Eye (tissue), 1 donor: Measurements from ENCODE around the gene DUSP6.
"Not testable (repeated sequence)": the region's sequence is repeated elsewhere in the genome, so short reads cannot be mapped to it uniquely, and the experiment has no call there.

Source experiments
- DNase-seq: peaks from one replicate; pipeline ENCODE4 v3.0.0-alpha.2; 2015

Gene DUSP6

DNA sequence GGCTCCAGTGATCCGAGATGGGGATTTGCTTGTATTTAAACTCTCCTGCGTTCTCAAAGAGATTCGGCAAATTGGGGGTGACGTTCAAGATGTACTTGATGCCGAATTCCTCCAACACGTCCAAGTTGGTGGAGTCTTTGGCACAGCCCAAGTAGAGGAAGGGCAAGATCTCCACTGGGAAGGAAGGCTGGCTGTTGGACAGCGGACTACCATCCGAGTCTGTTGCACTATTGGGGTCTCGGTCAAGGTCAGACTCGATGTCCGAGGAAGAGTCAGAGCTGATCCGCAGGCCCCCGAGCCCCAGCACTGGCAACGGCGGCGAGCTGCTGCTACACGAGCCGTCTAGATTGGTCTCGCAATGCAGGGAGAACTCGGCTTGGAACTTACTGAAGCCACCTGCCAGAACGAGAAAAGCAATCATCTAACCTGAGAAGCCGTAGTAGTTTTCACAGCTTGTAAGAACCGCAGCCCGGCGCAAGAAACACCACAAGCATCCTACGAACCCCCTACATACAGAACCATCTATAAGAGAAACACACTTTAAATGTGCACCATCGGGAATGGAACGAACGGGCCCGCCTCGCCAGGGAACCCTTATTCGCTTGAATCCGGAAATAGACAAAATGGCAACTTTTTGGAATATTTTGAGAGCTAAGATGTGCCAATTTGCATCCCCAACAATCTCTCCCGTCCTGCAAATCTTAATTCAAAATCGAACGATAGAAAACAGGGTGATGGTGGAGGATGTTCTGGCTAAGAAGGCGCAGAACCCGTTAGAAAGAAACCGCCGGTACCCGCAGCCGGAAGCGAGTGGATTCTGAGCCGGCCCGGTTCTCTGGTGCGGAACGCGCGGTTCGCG, 1.4 kb downstream of the DUSP6 start:
- peak; percentile 64 for DNase-seq

DNA sequence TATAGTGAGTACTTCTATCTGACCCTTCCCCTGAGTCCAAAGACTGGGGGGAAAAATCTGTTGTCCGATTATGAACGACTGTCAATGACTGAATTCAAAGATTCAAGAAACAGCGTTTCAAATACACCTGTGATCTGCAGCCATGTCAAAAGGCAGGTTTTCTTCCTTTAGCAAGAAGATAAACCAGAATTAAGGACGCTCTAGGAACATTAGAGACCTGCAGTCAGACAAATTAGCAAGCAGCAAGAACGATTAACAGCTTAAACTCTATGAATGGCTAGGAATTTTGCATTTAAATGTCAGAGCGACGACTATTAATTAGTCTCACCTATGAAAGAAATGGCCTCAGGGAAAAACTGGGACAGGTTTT, 2.1 kb downstream of the DUSP6 start:
- DNase-seq: peak; percentile 61

DNA sequence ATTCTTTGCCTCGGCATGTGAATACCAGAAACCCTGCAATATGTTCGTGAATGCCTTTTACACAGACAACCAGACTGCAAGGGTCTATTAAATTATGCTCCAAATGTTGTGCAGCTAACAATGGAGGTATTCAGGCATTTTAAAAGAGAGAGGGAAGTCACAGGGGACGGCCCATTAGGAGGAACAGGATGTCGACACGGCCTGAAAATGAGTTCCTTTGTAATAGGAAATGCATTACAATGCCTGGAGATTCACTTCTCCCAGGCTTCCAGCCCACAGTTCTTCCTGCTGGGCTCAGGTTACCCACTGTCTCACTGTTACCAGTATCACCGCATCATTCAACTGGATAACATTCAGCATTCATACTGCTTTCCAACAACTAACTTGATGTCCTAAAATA, 2.5 kb downstream of the DUSP6 start:
- peak; percentile 73 for DNase-seq

DNA sequence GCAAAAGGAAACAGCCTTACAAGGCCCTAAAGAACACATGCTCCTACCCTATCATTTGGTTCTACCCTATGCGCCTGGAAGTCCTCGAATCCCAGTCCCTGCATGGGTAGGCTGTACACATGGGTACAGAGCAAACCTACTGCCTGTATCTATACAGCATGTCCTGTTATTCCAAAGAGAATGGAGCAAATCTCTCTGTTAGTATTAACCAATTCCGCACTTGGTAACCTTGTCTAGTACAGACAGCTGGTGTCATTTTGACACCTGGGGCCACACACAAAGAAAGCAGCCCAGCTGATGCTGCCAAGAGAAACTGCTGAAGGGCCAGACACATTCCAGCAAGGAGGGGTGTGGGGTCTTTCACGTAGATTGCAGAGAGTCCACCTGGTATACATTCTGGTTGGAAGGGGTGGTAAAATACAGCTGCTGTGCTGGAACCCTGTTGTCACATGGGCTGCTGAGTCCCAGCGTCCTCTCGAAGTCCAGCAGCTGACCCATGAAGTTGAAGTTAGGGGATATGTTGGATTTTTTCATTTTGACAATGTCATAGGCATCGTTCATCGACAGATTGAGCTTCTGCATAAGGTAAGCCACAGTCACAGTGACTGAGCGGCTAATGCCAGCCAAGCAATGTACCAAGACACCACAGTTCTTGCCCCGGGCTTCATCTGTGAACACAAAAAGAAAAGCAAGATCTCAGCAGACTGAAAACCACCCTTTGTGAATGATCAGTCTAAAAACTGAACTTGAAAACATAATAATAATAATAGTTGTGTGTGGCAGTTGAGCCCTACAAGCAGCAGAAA, 3.2 kb downstream of the DUSP6 start:
- DNase-seq: no peak

DNA sequence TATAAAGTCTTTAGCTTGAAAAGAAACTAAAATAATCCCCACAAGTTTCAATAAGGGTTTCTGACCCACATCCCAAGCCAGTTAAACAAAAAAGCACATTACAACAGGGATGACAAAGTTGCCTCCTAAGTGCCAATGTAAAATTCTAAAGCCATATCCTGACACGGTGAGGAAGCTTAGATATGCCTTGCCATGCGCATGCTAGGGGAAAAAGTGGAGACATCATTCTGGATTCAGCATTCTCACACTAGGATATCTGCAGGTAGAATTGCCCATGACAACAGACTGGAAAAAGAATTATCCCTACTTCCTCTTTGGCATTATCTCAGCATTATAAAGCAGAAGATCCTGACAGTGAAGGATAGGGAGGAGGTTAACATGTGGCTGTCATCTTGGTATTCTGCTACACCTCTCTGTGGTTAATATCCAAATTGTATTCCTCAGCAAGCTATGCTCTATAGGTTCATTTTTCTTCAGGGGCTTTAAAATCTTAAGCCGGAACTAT, 4.9 kb downstream of the DUSP6 start:
- DNase-seq: no peak

DNA sequence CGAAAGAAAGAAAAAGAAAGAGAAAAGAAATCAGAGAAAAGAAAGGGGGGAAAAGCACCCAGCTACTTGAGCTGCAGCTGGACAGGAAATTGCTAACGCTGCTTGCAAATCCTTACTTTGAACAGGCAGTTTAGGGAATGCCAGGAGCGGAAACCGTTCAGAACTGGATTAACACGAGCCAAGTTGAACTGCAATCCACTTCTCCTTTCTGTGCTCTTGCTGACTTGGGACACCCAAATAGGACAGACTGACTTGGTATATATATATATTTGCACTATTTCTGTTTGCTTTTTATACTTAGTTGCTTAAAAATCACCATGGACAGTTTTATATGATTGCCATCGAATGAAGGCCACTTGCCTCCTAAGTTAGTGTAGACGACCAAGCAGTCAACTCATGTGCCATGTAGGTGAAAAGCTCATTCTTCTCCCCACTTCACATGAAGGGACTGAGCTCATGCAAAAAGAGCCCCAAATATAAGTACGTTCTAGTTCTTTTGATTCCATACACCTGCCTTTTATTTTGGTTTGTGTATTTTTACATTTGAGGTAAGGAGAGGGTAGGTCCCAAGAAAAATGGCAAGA, 5.5 kb downstream of the DUSP6 start:
- no peak for DNase-seq

DNA sequence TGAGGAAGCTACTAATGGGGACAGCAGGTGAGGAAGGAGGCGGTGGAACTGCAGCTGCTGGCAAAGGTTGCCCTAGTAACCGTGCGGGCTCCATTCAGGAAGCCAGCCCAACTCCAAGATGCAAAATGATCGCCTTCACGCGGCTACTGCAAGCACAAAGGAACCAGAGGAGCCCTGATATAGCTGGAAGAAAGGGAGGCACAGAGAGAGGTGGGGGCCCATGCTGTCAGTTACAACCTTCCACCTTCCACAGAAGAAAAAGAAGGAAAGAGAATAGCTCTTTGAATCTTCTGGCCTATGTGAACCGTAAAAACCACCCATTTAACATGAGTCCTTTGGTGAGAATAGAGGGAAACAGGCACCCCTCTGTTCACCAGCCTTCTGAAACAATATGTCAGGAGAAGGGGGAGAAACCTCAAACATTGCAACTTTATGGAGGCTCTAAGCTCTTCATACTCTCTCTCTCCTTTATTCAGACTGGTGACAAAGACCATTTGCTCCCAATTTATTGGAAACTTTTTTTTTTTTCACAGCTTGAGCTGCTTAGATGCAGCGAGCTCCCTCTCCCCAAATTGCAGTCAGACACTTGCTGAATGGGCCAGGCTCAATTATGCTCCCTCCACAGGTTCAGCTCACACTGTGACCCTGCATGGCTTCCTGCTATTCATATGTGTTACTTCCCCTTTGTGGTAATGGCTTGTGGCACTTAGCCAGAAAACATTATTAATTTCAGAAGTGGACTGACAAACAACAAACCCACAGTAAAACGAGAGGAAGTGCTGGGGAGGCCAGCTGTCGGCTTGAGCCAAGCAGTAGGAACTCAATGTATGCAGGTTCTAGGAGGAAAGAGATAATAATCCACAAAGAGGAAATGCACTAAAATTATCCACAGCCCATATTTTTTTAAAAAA, 6.2 kb downstream of the DUSP6 start:
- DNase-seq: peak; percentile 86

DNA sequence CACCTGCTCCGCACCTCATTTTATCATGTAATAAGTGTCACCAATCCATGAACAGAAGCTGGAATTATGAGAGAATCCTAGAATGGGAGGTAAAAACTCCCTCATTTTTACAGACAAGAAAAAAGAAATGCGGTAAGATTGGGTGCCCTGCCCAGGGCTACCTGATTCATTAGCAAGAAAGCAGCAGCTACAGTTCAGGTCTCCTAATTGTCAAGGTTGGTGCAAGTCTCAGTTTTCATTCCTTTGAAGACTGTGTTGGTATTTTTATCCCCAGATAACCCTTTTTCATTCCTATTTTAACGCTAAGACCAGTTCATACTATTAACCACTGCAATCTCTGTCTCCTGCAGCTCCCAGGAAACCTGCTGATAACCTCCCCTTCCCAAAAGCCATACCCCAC, 6.9 kb downstream of the DUSP6 start:
- DNase-seq: no peak

DNA sequence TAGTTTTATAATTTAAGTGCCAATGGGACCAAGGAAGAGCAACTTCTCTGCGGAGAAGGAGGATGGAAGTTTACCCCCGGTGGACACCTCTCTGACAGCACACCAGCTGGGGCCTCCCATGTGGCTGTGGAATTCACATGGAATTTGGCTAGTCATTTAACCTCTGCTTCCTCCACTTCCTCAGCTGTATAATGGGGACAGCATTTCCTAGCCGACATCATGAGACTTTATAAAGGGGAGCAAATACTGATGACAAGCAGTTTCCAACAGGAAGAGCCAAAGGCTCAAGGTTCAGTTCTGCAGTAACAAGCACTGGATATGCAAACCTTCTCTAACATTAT, 7.5 kb downstream of the DUSP6 start:
- no peak for DNase-seq

DNA sequence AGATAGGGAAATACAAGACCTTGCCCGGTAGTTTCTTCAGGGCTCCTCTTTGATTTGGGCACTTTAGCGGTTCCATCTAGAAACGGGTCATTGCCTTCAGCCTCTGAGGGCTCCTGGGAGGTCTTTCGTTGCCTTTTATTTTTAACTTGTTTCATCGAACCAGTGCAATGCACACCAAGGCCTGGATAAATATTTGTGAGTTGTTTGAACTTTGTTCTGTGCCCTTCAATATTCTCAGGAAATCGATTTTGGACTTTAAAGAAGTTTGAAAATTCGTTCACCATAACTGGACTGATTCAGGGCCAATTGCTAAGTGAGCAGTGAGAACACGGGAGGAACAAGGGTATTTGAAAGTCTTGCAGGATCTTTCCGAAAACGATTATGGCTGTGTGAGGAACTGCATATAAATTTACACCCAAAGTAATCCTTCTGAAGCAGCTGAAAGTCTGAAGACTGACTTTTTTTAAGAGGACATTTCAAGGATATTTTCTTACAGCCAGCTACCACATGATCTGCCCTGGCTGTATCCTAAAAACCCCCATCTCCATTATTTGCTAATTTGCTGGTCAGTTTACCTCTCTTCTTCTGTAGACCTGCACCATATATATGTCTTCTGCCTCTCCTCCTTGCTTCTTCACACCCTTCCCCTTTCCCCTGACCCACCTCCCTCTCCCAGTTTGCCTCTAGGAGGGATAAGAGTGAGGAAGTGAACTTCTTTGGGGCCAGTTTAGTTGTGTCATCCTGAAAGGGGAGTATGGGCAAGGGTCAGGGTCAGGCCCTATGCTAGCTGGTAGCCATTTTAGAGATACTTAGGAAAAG, 8.0 kb downstream of the DUSP6 start:
- DNase-seq: no peak

DNA sequence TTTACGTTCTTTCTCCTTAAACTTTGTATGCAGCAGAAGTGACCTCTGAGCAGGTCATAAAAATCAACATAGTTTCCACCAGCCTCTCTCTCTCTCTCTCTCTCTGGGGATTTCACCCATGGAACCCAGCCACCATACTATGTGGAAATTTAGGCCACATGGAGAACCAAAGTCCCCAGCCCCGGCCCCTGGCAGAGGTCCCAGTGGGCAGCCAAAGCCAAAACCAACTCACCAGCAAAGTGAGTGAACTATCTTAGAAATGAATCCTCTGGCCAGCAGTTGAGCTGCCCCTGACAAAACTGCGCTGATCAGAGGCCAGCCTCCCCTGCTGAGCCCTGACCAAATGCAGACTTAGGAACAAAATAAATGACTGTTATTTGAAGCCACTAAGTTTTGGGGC, 9.2 kb downstream of the DUSP6 start:
- DNase-seq: no peak

DNA sequence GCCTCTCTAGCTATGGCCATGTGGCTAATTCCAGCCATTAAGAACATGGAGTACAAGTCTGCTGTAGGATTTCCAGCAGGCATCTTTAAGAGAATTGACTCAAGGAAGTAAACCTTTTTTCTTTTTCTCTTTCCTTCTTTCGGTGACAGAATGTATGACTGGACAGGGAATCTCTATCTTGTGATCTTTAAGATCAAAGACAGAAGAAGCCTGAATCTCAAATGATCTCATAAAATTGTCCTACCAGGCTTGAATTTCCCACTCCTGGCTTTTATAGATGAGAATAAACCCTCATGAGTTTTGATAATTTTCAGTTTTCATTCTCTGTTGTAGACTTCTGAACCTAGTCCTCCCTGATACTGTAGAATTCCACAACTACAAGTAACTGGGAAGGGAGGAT, 11.4 kb downstream of the DUSP6 start:
- DNase-seq: no peak

DNA sequence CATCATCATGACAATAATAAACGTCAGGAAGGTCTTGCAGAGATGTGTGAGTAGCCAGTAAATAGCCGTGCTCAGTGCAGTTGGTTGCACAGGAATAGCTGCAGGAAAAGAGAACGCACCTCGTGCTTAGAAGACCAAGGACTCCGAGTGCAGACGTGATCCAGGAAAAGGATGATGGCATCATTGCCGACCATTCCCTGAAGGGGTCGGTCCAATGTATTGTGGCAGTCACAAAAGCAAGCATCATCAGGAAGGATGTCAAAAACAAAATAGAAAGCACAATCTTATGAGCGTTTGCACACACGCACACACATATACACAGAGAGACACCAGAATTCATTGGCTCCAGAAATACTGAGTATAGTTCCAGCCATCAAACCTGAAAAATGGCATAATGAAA, 12.8 kb downstream of the DUSP6 start:
- DNase-seq: no peak

DNA sequence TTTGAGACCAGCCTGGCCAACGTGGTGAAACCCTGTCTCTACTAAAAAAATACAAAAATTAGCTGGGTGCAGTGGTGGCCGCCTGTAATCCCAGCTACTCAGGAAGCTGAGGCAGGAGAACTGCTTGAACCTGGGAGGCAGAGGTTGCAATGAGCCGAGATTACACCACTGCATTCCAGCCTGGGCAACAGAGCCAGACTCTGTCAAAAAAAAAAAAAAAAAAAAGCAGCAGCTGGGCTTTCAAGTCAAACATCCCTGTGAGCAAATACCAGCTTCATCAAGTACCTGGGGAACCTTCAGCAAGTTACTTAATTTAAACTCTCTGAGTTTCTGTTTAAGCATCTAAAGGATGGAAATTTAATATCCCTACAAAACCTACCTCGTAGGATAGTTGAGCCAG, 15.2 kb downstream of the DUSP6 start:
- not testable (repeated sequence) for DNase-seq

DNA sequence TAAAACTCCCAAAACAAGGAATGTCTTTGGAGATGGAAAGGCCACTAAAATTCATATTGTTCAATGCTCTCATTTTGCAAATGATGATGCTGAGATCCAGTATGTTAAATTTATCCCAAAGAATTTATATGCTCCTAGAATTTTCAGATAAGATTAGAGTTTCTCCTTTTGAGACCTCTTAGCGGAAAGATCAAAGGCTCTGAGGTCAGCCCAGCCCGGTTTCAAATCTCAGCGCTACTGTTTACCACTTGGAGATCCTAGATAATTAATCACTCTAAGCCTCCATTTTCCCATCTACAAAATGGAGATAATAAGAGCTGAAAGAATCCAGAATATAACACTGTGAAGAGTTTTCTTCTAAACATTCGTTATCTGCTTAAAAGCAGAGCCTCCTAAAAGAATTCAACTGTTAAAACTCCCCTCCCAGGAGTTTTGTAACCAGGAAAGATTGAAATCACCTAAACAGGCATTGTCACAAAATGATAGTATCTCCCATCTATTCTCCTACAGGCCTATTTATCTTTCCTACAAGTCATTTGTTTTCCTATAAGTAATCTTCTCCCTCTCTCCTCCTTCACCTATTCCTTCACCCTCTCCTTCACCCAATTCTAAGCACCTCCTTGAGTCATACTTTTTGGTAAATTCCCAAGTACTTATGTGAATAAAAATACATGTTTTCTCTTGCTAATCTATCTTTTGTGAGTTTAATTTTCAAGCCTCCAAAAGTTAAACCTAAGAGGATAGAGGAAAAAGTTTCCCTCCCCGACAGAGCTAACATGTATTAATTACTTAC, 16.7 kb downstream of the DUSP6 start:
- no peak for DNase-seq

DNA sequence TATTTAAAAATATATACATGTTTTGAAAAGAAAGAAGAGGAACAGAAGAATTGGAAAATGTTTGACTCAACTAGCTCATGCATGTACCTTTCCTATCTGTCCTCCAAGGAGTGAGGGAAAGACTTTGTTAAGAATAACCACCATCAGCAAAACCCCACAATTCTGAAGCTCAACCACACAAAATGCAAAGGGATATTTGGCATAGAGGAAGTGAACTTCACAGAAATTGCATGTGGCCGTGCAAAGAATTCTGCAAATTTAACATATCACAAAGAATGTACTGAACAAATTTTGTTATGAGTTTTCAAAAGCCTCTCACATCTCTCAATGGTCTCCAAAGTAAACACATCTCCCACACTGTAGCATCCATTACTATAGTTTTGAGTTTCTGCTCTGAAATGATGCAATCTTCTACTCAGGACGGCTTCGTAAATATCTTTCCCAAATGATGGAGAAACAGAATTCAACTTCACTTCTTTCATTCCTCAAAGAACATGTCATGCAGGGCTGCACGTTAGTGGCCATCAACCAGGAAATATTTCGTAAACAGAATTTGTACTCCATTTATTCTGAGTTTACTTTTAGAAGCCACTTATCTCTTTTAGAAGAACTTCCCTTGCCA, 17.6 kb downstream of the DUSP6 start:
- DNase-seq: no peak

DNA sequence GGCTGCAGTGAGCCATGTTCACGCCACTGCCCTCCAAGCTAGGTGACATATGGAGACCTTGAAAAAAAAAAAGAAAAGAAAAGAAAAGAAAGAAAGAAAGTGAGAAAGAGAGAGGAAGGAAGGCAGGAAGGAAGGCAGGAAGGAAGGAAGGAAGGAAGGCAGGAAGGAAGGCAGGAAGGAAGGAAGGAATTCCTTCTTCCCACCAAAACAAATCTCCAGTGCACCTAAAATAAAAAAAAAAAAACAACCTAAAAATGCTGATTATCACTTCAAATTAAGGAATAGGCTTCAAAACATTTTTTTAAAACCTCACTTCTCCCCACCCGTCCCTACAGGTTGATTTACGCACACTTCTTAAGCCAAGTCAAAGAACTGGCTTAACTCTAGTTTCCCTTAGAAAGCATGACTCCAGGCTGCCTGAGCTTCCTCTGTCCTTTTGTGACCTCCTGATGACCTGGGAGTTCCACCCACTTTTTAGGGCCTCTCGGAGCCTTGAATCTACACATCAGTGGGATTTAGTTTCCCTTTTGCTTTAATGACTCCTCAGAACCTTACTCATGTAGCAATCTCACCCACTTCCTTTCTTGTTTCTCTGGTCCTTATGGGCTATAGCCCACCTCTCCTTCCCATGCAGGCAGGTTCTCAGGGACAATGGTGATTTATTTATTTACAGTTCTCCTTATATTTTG, 18.6 kb downstream of the DUSP6 start:
- DNase-seq: no peak

DNA sequence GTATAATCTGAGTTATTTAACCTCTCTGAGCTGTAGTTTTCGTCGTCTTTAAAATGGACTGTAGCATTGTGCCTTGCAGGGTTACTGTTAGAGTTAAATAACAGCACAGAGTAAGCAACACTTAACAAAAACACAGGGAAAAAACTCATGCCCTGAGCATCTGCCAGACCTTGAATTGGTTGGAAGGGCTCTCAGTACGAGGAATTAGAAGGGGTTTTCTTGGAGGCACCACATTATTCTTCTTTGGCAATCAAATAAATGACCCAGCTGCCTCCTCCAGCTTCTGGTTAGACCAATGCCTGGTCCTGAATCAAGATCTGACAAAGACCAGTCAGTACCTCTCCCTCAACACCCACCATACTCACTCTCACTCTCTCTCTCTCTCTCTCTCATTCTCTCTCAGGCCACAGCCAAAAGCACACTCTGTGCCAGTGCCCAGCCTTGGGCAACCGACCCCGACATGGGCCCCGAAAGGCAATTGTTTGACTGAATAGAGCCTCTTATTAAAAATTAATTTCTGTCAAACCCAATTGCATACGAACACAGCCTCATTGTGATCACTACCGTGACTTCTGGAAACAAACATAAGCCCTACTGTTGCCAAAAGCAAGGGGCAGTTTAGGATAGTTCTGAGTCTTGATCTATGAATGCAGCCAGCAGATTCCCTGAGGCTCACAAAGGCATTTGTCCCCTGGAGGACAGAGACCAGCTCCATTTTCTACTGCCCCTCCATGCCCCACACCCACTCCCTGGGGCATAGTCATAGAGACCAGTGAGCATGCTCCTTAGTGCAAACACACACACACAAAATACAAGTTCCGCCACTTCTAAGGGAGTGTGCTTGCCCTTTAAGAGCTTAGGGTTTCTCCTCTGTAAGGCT, 23.9 kb downstream of the DUSP6 start:
- DNase-seq: peak; percentile 52
